Endodermal cell (in vitro differentiated cells): ENCODE results near the gene LACTBL1. TPM values are rescaled to one million over a fixed set of nuclear protein-coding genes. Genes with fewer than 3 reads are reported as not detected.
A peak's percentile ranks its signal among the peaks of the same experiment; 100 is the strongest.

Experiments
- DNase-seq: peaks from one replicate; pipeline ENCODE4 v3.0.0-alpha.2; 2017
- H3K27ac ChIP-seq: 2 replicates; pipeline ENCODE4 v1.5.1; 2013; ENCODE audit warnings: mild to moderate bottlenecking, low read depth, low read length, moderate library complexity
- H3K27me3 ChIP-seq: 2 replicates; pipeline ENCODE4 v1.6.1; 2013; ENCODE audit warnings: mild to moderate bottlenecking, low read length, moderate library complexity; ENCODE audit not compliant: insufficient read depth, control insufficient read depth, poor library complexity, severe bottlenecking
- H3K36me3 ChIP-seq: 2 replicates; pipeline ENCODE4 v1.7.0; 2013; ENCODE audit warnings: mild to moderate bottlenecking, low read length, moderate library complexity; ENCODE audit not compliant: control insufficient read depth, insufficient read depth
- H3K4me1 ChIP-seq: one replicate; pipeline ENCODE4 v1.7.0; 2013; ENCODE audit warnings: low read length; ENCODE audit not compliant: control insufficient read depth, insufficient read depth
- H3K4me3 ChIP-seq: 2 replicates; pipeline ENCODE4 v1.5.1; 2013; ENCODE audit warnings: mild to moderate bottlenecking, low read length, moderate library complexity
- H3K9ac ChIP-seq: 2 replicates; pipeline ENCODE4 v1.6.1; 2013; ENCODE audit warnings: mild to moderate bottlenecking, low read length, moderate library complexity; ENCODE audit not compliant: poor library complexity, severe bottlenecking; ENCODE audit errors: extremely low read depth
- H3K9me3 ChIP-seq: 2 replicates; pipeline ENCODE4 v1.6.1; 2013; ENCODE audit warnings: mild to moderate bottlenecking, low read length, moderate library complexity; ENCODE audit not compliant: control insufficient read depth
- H3K27ac Mint-ChIP-seq: 2 replicates; pipeline ENCODE4 v1.8.0; 2020; ENCODE audit warnings: mixed read lengths
- H3K27me3 Mint-ChIP-seq: 2 replicates; pipeline ENCODE4 v1.8.0; 2021; ENCODE audit warnings: mild to moderate bottlenecking, mixed read lengths; ENCODE audit not compliant: insufficient read depth
- H3K36me3 Mint-ChIP-seq: 2 replicates; pipeline ENCODE4 v1.8.0; 2020; ENCODE audit warnings: low read depth, mixed read lengths
- H3K4me1 Mint-ChIP-seq: 2 replicates; pipeline ENCODE4 v1.8.0; 2020; ENCODE audit warnings: mixed read lengths
- H3K4me3 Mint-ChIP-seq: 2 replicates; pipeline ENCODE4 v1.8.0; 2020; ENCODE audit warnings: mild to moderate bottlenecking, moderate library complexity, mixed read lengths
- H3K9me3 Mint-ChIP-seq: 2 replicates; pipeline ENCODE4 v1.8.0; 2020; ENCODE audit warnings: mild to moderate bottlenecking, mixed read lengths
- whole genome bisulfite sequencing, 2 experiments: methylation state at CpG; one replicate each; pipeline versions ENCODE4 v1.1.5 to v1.1.7; 2013; ENCODE audit warnings: missing lambda C conversion rate in 2 of 2, mixed read lengths in 1 of 2; ENCODE audit not compliant: insufficient coverage in 1 of 2, insufficient read length in 1 of 2; 5-methylcytosine and 5-hydroxymethylcytosine counted together
- total RNA-seq, 2 donors: library from RNA; stranded (reverse); fragmentation: NEBNext Ultra II Directional in 1 of 2; extraction: Animal tissue kit (Norgen Biotek cat#: 25700) in 1 of 2; gene quantifications; 2 replicates in 1 of 2; 3 replicates in 1 of 2; pipeline ENCODE4 v1.2.1, GENCODE V29; 2021
- TF ChIP-seq, protein P1 (sequence below): fragments of 200-600 bp; sonication (generic); conservative IDR thresholded peaks from 2 replicates; pipeline ENCODE4 v1.5.0; 2021; ENCODE audit warnings: antibody characterized with exemption, mild to moderate bottlenecking

Gene LACTBL1
- total RNA-seq, 2 donors from 2014 or later, result not detected

DNA sequence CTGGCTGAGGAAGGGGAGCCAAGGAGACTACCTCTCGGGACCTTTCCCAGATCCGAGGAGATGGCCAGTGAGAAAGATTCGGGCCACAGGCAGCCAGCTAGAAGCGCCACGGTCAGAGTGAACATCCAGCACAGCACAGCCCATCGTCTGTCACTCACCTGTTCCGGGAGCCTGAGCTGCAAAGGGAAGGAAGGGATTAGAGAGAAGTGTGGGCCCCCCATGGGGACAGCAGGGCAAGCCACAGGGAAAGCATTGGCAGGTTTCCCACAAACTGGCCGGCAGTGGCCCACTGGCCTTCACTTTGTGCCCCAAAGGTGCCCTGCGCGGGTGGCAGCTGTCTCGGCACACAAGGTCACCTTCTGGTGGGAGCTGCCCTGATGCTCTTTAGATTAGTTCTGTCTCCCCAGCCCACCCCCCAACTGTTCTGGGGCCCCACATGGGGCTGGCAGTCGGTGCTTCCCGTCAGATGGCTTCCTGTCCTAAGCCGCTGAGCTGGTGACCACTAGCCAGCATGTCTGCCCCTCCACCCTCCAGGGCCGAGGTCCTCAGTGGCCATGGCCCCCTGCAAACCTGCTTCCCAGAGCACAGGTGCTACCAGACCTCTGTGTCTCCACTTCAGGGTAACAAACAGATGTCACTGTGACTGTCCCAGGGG is 56.7 kb downstream of the LACTBL1 start:
- TF ChIP-seq, protein P1, sequence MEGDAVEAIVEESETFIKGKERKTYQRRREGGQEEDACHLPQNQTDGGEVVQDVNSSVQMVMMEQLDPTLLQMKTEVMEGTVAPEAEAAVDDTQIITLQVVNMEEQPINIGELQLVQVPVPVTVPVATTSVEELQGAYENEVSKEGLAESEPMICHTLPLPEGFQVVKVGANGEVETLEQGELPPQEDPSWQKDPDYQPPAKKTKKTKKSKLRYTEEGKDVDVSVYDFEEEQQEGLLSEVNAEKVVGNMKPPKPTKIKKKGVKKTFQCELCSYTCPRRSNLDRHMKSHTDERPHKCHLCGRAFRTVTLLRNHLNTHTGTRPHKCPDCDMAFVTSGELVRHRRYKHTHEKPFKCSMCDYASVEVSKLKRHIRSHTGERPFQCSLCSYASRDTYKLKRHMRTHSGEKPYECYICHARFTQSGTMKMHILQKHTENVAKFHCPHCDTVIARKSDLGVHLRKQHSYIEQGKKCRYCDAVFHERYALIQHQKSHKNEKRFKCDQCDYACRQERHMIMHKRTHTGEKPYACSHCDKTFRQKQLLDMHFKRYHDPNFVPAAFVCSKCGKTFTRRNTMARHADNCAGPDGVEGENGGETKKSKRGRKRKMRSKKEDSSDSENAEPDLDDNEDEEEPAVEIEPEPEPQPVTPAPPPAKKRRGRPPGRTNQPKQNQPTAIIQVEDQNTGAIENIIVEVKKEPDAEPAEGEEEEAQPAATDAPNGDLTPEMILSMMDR, result no peak
- Histone ChIP-seq H3K27me3 (no peaks in the 10 kb centered on the region), H3K4me3 (no peak overlapping the region), H3K9me3 (no peaks in the 10 kb centered on the region), H3K36me3 (peaks cover 4% of the 10 kb centered on the region), H3K27ac (no peak overlapping the region), H3K9ac (no peak overlapping the region), H3K4me1 (no peaks in the 10 kb centered on the region)
- DNase-seq, result peak; percentile 70
- WGBS, 2 experiments, result 81% methylated on average over 15 of the region's 15 CpGs; no CpG with 5 or more reads in 1 of the 2 experiments
- Mint-ChIP-seq H3K4me1 (peaks cover 7% of the 10 kb centered on the region), H3K9me3 (no peaks in the 10 kb centered on the region), H3K36me3 (peaks cover 6% of the 10 kb centered on the region), H3K27me3 (no peaks in the 10 kb centered on the region), H3K27ac (no peak overlapping the region), H3K4me3 (no peak overlapping the region)

DNA sequence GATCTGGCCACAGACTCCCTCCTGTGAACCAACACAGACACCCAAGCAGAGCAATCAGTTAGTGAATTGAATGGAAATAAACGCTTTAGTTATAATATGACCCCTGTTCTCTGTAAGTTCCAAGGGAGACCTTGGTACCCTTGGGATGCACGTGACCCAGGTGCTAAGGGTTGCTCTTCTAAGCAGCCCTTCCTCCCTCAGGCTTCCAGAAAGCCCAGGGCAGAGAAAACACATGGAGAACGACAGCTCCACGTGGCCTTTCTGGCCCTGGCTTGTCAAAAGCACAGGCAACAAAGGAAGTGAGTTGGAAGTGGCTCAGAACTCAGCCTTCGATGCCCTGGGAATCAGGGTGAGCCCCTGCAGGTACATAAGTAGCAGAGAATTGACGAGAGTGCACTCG is 57.4 kb downstream of the LACTBL1 start:
- Histone ChIP-seq H3K4me3 (no peak overlapping the region), H3K27me3 (no peaks in the 10 kb centered on the region), H3K9me3 (no peaks in the 10 kb centered on the region), H3K27ac (no peak overlapping the region), H3K36me3 (peaks cover 4% of the 10 kb centered on the region), H3K4me1 (no peaks in the 10 kb centered on the region), H3K9ac (no peak overlapping the region)
- 85 to 92% methylated on average over 7 of the region's 7 CpGs for WGBS, 2 experiments
- H3K4me3 Mint-ChIP-seq, result no peak overlapping the region
- no peaks in the 10 kb centered on the region for H3K27me3 Mint-ChIP-seq
- H3K4me1 Mint-ChIP-seq, result peaks cover 7% of the 10 kb centered on the region
- DNase-seq, result no peak
- H3K36me3 Mint-ChIP-seq, result peaks cover 6% of the 10 kb centered on the region
- H3K9me3 Mint-ChIP-seq, result no peaks in the 10 kb centered on the region
- TF ChIP-seq, protein P1, result no peak
- peak overlapping the region; percentile 73 for H3K27ac Mint-ChIP-seq

DNA sequence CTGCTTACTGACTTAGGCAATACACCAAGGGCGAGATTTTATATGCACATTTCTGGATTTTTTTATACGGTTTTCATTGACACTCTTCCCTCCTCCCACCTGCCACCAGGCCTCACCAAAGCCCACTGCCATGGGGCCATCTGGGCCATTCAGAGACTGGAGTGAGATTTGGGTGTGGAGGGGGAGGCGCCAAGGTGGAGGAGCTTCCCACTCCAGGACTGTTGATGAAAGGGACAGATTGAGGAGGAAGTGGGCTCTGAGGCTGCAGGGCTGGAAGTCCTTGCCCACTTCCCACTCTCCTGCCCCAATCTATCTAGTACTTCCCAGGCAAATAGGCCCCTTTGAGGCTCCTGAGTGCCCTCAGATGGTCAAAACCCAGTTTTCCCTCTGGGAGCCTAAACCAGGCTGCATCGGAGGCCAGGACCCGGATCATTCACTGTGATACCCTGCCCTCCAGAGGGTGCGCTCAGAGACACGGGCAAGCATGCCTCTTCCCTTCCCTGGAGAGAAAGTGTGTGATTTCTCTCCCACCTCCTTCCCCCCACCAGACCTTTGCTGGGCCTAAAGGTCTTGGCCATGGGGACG is 57.9 kb downstream of the LACTBL1 start:
- 83% methylated on average over 4 to 8 of the region's 8 CpGs for WGBS, 2 experiments
- Mint-ChIP-seq H3K36me3 (peaks cover 6% of the 10 kb centered on the region), H3K27me3 (no peaks in the 10 kb centered on the region), H3K9me3 (no peaks in the 10 kb centered on the region), H3K4me3 (no peak overlapping the region), H3K4me1 (peaks cover 7% of the 10 kb centered on the region), H3K27ac (peak overlapping the region; percentile 73)
- no peak overlapping the region for H3K9ac ChIP-seq
- no peaks in the 10 kb centered on the region for H3K9me3 ChIP-seq
- H3K27ac ChIP-seq, result peak overlapping the region; percentile 5
- DNase-seq, result peak; percentile 64
- no peaks in the 10 kb centered on the region for H3K27me3 ChIP-seq
- TF ChIP-seq, protein P1, result peak; percentile 47
- no peak overlapping the region for H3K4me3 ChIP-seq
- peaks cover 4% of the 10 kb centered on the region for H3K36me3 ChIP-seq
- no peaks in the 10 kb centered on the region for H3K4me1 ChIP-seq
